WTC11 (cell line): ENCODE data around the gene TKT. TPM values are rescaled to one million over a fixed set of nuclear protein-coding genes. Genes with fewer than 3 reads are reported as not detected.

Experiments used
- ATAC-seq: fragments of 200-7000 bp; cut with Tn5 transposase; 2 replicates; pipeline ENCODE4 v1.10.0; 2021; ENCODE audit warnings: mild to moderate bottlenecking, moderate library complexity
- CTCF ChIA-PET: fragments of 300-600 bp; sonication (Branson Sonifier 250); formaldehyde crosslinking; loops from one replicate; lab custom pipeline; 2021; ENCODE audit warnings: antibody characterized with exemption; lab: Charles Lee
- POLR2A ChIA-PET: fragments of 350-600 bp; sonication (Branson Sonifier 250); formaldehyde crosslinking; loops from one replicate; lab custom pipeline; 2021; ENCODE audit warnings: antibody characterized with exemption; lab: Charles Lee
- DNase-seq: peaks from one replicate; pipeline ENCODE4 v3.0.0; 2021; ENCODE audit warnings: low spot score
- H3K27ac Mint-ChIP-seq: 2 replicates; pipeline ENCODE4 v1.8.0; 2021; ENCODE audit warnings: mixed read lengths
- H3K27me3 Mint-ChIP-seq: 2 replicates; pipeline ENCODE4 v1.8.0; 2021; ENCODE audit warnings: low read depth, mild to moderate bottlenecking, moderate library complexity, mixed read lengths
- H3K36me3 Mint-ChIP-seq: 2 replicates; pipeline ENCODE4 v1.8.0; 2021; ENCODE audit warnings: mixed read lengths
- H3K4me1 Mint-ChIP-seq: 2 replicates; pipeline ENCODE4 v1.8.0; 2022; ENCODE audit warnings: mixed read lengths
- H3K4me3 Mint-ChIP-seq: 2 replicates; pipeline ENCODE4 v1.8.0; 2021; ENCODE audit warnings: mild to moderate bottlenecking, moderate library complexity, mixed read lengths
- H3K9me3 Mint-ChIP-seq: 2 replicates; pipeline ENCODE4 v1.8.0; 2021; ENCODE audit warnings: mixed read lengths
- AFF4 ChIP-seq: sonication (generic); formaldehyde crosslinking; IDR thresholded peaks from 2 replicates; pipeline ENCODE4 v1.8.1; 2023; ENCODE audit warnings: mild to moderate bottlenecking, missing genetic modification reagents, borderline replicate concordance
- CDX4 ChIP-seq: fragments of 250-450 bp; sonication (Bioruptor Pico); IDR thresholded peaks from 2 replicates; pipeline ENCODE4 v1.9.0; 2021; ENCODE audit warnings: moderate library complexity, mild to moderate bottlenecking, inconsistent platforms, borderline replicate concordance
- E2F4 ChIP-seq: sonication (generic); formaldehyde crosslinking; IDR thresholded peaks from 2 replicates; pipeline ENCODE4 v1.8.1; 2022; ENCODE audit warnings: low read depth, mild to moderate bottlenecking, moderate library complexity, missing genetic modification reagents, borderline replicate concordance
- ELF4 ChIP-seq: sonication (generic); formaldehyde crosslinking; IDR thresholded peaks from 2 replicates; pipeline ENCODE4 v1.8.1; 2022; ENCODE audit warnings: low read depth, mild to moderate bottlenecking, moderate library complexity, missing genetic modification reagents
- ERG ChIP-seq: fragments of 250-450 bp; sonication (Bioruptor Pico); IDR thresholded peaks from 2 replicates; pipeline ENCODE4 v1.8.0; 2021; ENCODE audit warnings: mild to moderate bottlenecking
- ETV6 ChIP-seq: sonication (generic); formaldehyde crosslinking; IDR thresholded peaks from 2 replicates; pipeline ENCODE4 v1.8.1; 2022; ENCODE audit warnings: mild to moderate bottlenecking, missing genetic modification reagents
- IRF2 ChIP-seq: sonication (generic); formaldehyde crosslinking; IDR thresholded peaks from 2 replicates; pipeline ENCODE4 v1.8.0; 2022; ENCODE audit warnings: low read depth, missing genetic modification reagents, borderline replicate concordance
- JAZF1 ChIP-seq: fragments of 250-450 bp; sonication (Bioruptor Pico); IDR thresholded peaks from 2 replicates; pipeline ENCODE4 v1.9.0; 2021; ENCODE audit warnings: moderate library complexity, mild to moderate bottlenecking, inconsistent platforms
- JUN ChIP-seq: sonication (generic); formaldehyde crosslinking; IDR thresholded peaks from 2 replicates; pipeline ENCODE4 v1.8.0; 2023; ENCODE audit warnings: mild to moderate bottlenecking, missing genetic modification reagents
- MLX ChIP-seq: sonication (generic); formaldehyde crosslinking; IDR thresholded peaks from 2 replicates; pipeline ENCODE4 v1.8.1; 2023; ENCODE audit warnings: mild to moderate bottlenecking, missing genetic modification reagents, moderate library complexity
- MYBL2 ChIP-seq: sonication (generic); formaldehyde crosslinking; IDR thresholded peaks from 2 replicates; pipeline ENCODE4 v1.8.1; 2023; ENCODE audit warnings: mild to moderate bottlenecking, moderate library complexity, missing genetic modification reagents
- RELA ChIP-seq: sonication (generic); formaldehyde crosslinking; IDR thresholded peaks from 2 replicates; pipeline ENCODE4 v1.8.1; 2022; ENCODE audit warnings: missing genetic modification reagents, mild to moderate bottlenecking, borderline replicate concordance
- SMAD3 ChIP-seq: sonication (generic); formaldehyde crosslinking; IDR thresholded peaks from 2 replicates; pipeline ENCODE4 v1.8.0; 2022; ENCODE audit warnings: missing genetic modification reagents, mild to moderate bottlenecking, borderline replicate concordance
- SMAD4 ChIP-seq: sonication (generic); formaldehyde crosslinking; IDR thresholded peaks from 2 replicates; pipeline ENCODE4 v1.8.0; 2022; ENCODE audit warnings: mild to moderate bottlenecking, missing genetic modification reagents
- TCF7 ChIP-seq: sonication (generic); formaldehyde crosslinking; IDR thresholded peaks from 2 replicates; pipeline ENCODE4 v1.8.0; 2022; ENCODE audit warnings: mild to moderate bottlenecking, low read depth, missing genetic modification reagents, moderate library complexity
- ZNF121 ChIP-seq: sonication (generic); formaldehyde crosslinking; IDR thresholded peaks from 2 replicates; pipeline ENCODE4 v1.8.0; 2023; ENCODE audit warnings: missing genetic modification reagents
- ZNF416 ChIP-seq: fragments of 250-450 bp; sonication (Bioruptor Pico); IDR thresholded peaks from 2 replicates; pipeline ENCODE4 v1.9.0; 2021; ENCODE audit warnings: mild to moderate bottlenecking, inconsistent platforms
- ZNF671 ChIP-seq: fragments of 250-450 bp; sonication (Bioruptor Pico); IDR thresholded peaks from 2 replicates; pipeline ENCODE4 v1.8.0; 2021; ENCODE audit warnings: mild to moderate bottlenecking
- total RNA-seq: library from RNA; stranded (reverse); gene quantifications from 3 replicates; pipeline ENCODE4 v1.2.3, GENCODE V29; 2021
- TF ChIP-seq, protein P1 (sequence below): fragments of 200-600 bp; IDR thresholded peaks from 2 replicates; pipeline ENCODE4 v1.8.0; 2022; ENCODE audit warnings: antibody characterized with exemption
- TF ChIP-seq, protein P2 (sequence below): fragments of 250-450 bp; sonication (Bioruptor Pico); IDR thresholded peaks from 2 replicates; pipeline ENCODE4 v1.9.0; 2021; ENCODE audit warnings: mild to moderate bottlenecking, borderline replicate concordance
- TF ChIP-seq, protein P3 (sequence below): sonication (generic); formaldehyde crosslinking; IDR thresholded peaks from 2 replicates; pipeline ENCODE4 v1.8.1; 2023; ENCODE audit warnings: mild to moderate bottlenecking, missing genetic modification reagents, moderate library complexity

TKT gene
- total RNA-seq, 1 experiment from 2014 or later, result 1,040 TPM

DNA sequence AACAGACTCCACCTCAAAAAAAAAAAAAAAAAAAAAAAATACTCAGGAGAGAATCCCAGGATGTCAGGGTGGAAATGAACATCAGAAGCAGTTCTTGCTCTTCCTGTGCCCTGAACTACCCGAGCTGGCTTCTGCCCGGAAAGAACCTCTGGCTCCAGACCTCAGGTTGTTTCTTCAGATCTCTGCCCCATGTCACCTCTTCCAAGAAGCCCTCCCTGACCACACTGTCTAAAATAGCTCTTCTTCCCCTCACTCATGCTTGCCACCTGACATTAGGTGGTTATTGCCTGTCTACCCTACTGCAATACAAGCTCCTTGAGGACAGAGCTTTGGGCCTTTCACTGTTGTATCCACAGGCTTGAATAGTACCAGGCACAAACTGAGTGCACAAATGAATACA lies 8.2 kb downstream of the TKT start (continued):
- TF ChIP-seq, protein P1, sequence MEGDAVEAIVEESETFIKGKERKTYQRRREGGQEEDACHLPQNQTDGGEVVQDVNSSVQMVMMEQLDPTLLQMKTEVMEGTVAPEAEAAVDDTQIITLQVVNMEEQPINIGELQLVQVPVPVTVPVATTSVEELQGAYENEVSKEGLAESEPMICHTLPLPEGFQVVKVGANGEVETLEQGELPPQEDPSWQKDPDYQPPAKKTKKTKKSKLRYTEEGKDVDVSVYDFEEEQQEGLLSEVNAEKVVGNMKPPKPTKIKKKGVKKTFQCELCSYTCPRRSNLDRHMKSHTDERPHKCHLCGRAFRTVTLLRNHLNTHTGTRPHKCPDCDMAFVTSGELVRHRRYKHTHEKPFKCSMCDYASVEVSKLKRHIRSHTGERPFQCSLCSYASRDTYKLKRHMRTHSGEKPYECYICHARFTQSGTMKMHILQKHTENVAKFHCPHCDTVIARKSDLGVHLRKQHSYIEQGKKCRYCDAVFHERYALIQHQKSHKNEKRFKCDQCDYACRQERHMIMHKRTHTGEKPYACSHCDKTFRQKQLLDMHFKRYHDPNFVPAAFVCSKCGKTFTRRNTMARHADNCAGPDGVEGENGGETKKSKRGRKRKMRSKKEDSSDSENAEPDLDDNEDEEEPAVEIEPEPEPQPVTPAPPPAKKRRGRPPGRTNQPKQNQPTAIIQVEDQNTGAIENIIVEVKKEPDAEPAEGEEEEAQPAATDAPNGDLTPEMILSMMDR, result no peak
- TF ChIP-seq TCF7 (CRISPR knock-in tag) (no peak), ETV6 (CRISPR knock-in tag) (no peak), MYBL2 (no peak)

GRCh38 chr3:53244271-53244670 lies 11.6 kb downstream of the TKT start:
- H3K4me3 Mint-ChIP-seq, result peak overlapping the region; percentile 0

More at GRCh38 chr3:53244271-53244670, 11.6 kb downstream of the TKT start:
- POLR2A ChIA-PET, result interaction anchor here (0.9 to 1.3 kb wide), 2 partner anchors 8 to 11 kb away, joined by 3 to 4 read pairs; no protein-coding TSS in a partner anchor
- Mint-ChIP-seq H3K27ac (peak overlapping the region; percentile 89), H3K9me3 (no peaks in the 10 kb centered on the region), H3K27me3 (no peaks in the 10 kb centered on the region), H3K36me3 (peaks cover 42% of the 10 kb centered on the region), H3K4me1 (peaks cover 68% of the 10 kb centered on the region)
- TF ChIP-seq MLX (no peak), CDX4 (CRISPR knock-in tag) (no peak), JUN (CRISPR knock-in tag) (no peak), SMAD3 (CRISPR knock-in tag) (no peak), SMAD4 (CRISPR knock-in tag) (no peak), AFF4 (CRISPR knock-in tag) (no peak), ZNF671 (no peak), RELA (CRISPR knock-in tag) (no peak), JAZF1 (no peak), ZNF121 (no peak), ELF4 (no peak), TCF7 (CRISPR knock-in tag) (no peak), ERG (CRISPR knock-in tag) (no peak), ZNF416 (no peak), ETV6 (CRISPR knock-in tag) (no peak), IRF2 (CRISPR knock-in tag) (no peak), E2F4 (CRISPR knock-in tag) (no peak)
- TF ChIP-seq, protein P2, sequence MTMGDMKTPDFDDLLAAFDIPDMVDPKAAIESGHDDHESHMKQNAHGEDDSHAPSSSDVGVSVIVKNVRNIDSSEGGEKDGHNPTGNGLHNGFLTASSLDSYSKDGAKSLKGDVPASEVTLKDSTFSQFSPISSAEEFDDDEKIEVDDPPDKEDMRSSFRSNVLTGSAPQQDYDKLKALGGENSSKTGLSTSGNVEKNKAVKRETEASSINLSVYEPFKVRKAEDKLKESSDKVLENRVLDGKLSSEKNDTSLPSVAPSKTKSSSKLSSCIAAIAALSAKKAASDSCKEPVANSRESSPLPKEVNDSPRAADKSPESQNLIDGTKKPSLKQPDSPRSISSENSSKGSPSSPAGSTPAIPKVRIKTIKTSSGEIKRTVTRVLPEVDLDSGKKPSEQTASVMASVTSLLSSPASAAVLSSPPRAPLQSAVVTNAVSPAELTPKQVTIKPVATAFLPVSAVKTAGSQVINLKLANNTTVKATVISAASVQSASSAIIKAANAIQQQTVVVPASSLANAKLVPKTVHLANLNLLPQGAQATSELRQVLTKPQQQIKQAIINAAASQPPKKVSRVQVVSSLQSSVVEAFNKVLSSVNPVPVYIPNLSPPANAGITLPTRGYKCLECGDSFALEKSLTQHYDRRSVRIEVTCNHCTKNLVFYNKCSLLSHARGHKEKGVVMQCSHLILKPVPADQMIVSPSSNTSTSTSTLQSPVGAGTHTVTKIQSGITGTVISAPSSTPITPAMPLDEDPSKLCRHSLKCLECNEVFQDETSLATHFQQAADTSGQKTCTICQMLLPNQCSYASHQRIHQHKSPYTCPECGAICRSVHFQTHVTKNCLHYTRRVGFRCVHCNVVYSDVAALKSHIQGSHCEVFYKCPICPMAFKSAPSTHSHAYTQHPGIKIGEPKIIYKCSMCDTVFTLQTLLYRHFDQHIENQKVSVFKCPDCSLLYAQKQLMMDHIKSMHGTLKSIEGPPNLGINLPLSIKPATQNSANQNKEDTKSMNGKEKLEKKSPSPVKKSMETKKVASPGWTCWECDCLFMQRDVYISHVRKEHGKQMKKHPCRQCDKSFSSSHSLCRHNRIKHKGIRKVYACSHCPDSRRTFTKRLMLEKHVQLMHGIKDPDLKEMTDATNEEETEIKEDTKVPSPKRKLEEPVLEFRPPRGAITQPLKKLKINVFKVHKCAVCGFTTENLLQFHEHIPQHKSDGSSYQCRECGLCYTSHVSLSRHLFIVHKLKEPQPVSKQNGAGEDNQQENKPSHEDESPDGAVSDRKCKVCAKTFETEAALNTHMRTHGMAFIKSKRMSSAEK (CRISPR knock-in tag), result no peak
- TF ChIP-seq, protein P3, sequence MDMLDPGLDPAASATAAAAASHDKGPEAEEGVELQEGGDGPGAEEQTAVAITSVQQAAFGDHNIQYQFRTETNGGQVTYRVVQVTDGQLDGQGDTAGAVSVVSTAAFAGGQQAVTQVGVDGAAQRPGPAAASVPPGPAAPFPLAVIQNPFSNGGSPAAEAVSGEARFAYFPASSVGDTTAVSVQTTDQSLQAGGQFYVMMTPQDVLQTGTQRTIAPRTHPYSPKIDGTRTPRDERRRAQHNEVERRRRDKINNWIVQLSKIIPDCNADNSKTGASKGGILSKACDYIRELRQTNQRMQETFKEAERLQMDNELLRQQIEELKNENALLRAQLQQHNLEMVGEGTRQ, result no peak
- DNase-seq, result no peak
- ATAC-seq, result no peak; the same call in 1 of the 2 replicates
- CTCF ChIA-PET, result interaction anchor here (0.8 to 1.2 kb wide), 2 partner anchors 106 to 134 kb away, joined by 3 to 5 read pairs; no protein-coding TSS in a partner anchor
